OCI-LY7 (cell line): ENCODE measurements around the gene DEDD2. TPM values are rescaled to one million over a fixed set of nuclear protein-coding genes. Genes with fewer than 3 reads are reported as not detected.
"Not testable (repeated sequence)": the region's sequence is repeated elsewhere in the genome, so short reads cannot be mapped to it uniquely, and the experiment has no call there.

ENCODE experiments used
- BruUV-seq: library from RNA; stranded (reverse); fragments of 400-500 nt; replicated peaks from 2 replicates; lab custom pipeline; 2021; lab: Mats Ljungman, UMichigan
- CTCF ChIA-PET: fragments of 300-600 bp; sonication (Branson Sonifier 250); formaldehyde crosslinking; loops from one replicate; lab custom pipeline; 2022; ENCODE audit warnings: antibody characterized with exemption; ENCODE audit not compliant: unreplicated experiment; lab: Charles Lee
- POLR2A ChIA-PET: fragments of 300-600 bp; sonication (Branson Sonifier 250); formaldehyde crosslinking; loops from one replicate; lab custom pipeline; 2022; ENCODE audit warnings: antibody characterized with exemption; lab: Charles Lee
- DNase-seq: peaks from one replicate; pipeline ENCODE4 v3.0.0-alpha.2; 2015; ENCODE audit warnings: low spot score
- H2AFZ ChIP-seq: fragments of 200-600 bp; sonication (generic), shearing (Covaris generic); 2 replicates; pipeline ENCODE4 v1.6.1; 2014; ENCODE audit warnings: mild to moderate bottlenecking, antibody characterized with exemption, low read length, moderate library complexity
- H3K27ac ChIP-seq: fragments of 200-600 bp; sonication (generic); 2 replicates; pipeline ENCODE4 v1.5.1; 2014; ENCODE audit warnings: mixed run types, low read depth, mild to moderate bottlenecking, moderate library complexity, low read length, inconsistent platforms; ENCODE audit not compliant: poor library complexity, severe bottlenecking
- H3K36me3 ChIP-seq: fragments of 200-600 bp; sonication (generic); 2 replicates; pipeline ENCODE4 v1.6.1; 2014; ENCODE audit warnings: mild to moderate bottlenecking, antibody characterized with exemption, low read length, moderate library complexity, mixed read lengths; ENCODE audit not compliant: insufficient read depth
- H3K4me1 ChIP-seq: fragments of 200-600 bp; sonication (generic); 2 replicates; pipeline ENCODE4 v1.5.1; 2014; ENCODE audit warnings: mild to moderate bottlenecking, low read length; ENCODE audit not compliant: insufficient read depth, poor library complexity, severe bottlenecking
- H3K4me2 ChIP-seq: fragments of 200-600 bp; sonication (generic); 2 replicates; pipeline ENCODE4 v1.6.1; 2014; ENCODE audit warnings: mild to moderate bottlenecking, low read length
- H3K4me3 ChIP-seq: fragments of 200-600 bp; sonication (generic); 2 replicates; pipeline ENCODE4 v1.5.1; 2014; ENCODE audit warnings: mild to moderate bottlenecking, low read depth, low read length; ENCODE audit not compliant: poor library complexity, severe bottlenecking
- H3K79me2 ChIP-seq: fragments of 200-600 bp; sonication (generic); 2 replicates; pipeline ENCODE4 v1.6.1; 2016; ENCODE audit warnings: low read depth, mild to moderate bottlenecking, low read length, moderate library complexity, mixed read lengths; ENCODE audit not compliant: insufficient read depth
- H3K9me2 ChIP-seq: fragments of 200-600 bp; sonication (generic); 2 replicates; pipeline ENCODE4 v1.6.1; 2016; ENCODE audit warnings: mild to moderate bottlenecking, low read length, mixed read lengths; ENCODE audit not compliant: insufficient read depth
- H3K9me3 ChIP-seq: fragments of 200-600 bp; sonication (generic); 2 replicates; pipeline ENCODE4 v1.6.1; 2014; ENCODE audit warnings: mild to moderate bottlenecking, mixed run types, low read length, mixed read lengths
- H4K20me1 ChIP-seq: fragments of 200-600 bp; sonication (generic); 2 replicates; pipeline ENCODE4 v1.6.1; 2014; ENCODE audit warnings: mild to moderate bottlenecking, antibody characterized with exemption, low read length, moderate library complexity, mixed read lengths; ENCODE audit not compliant: insufficient read depth
- CTCF ChIP-seq: fragments of 200-600 bp; sonication (generic); conservative IDR thresholded peaks from 2 replicates; pipeline ENCODE4 v1.5.1; 2014; ENCODE audit warnings: mild to moderate bottlenecking, antibody characterized with exemption, low read length, moderate library complexity, mixed read lengths
- EZH2phosphoT487 ChIP-seq: fragments of 200-600 bp; sonication (generic); IDR thresholded peaks from 2 replicates; pipeline ENCODE4 v1.6.1; 2018; ENCODE audit warnings: low read depth, borderline replicate concordance, mild to moderate bottlenecking, mixed run types, antibody characterized with exemption, low read length, moderate library complexity, mixed read lengths
- intact Hi-C: fragments of 100-400 bp; cut with micrococcal nuclease; formaldehyde crosslinking; loops from one replicate; pipeline ENCODE4 v1.10.0; 2022; ENCODE audit not compliant: unreplicated experiment
- total RNA-seq, 2 experiments: library from RNA; depleted of rRNA in 1 of 2; stranded (reverse); fragments of >200 nt in 1 of 2; shearing (Covaris generic) in 1 of 2; gene quantifications; 2 replicates each; pipeline ENCODE4 v1.2.3, GENCODE V29; 2014 to 2022

DEDD2 gene
- total RNA-seq, 2 experiments from 2014 or later: 15.5 to 41.9 TPM

GRCh38 chr19:42261763-42262162 is 44.3 kb upstream of the DEDD2 start:
- no peaks in the 10 kb centered on the region for H3K4me1 ChIP-seq
- H3K4me3 ChIP-seq: no peak overlapping the region
- no peak overlapping the region for H3K4me2 ChIP-seq
- CTCF ChIA-PET: no interaction called here
- intact Hi-C loops: no loop called here
- no peak for DNase-seq
- H2AFZ ChIP-seq: no peak overlapping the region
- no peaks in the 10 kb centered on the region for H4K20me1 ChIP-seq
- no peaks in the 10 kb centered on the region for H3K9me3 ChIP-seq
- H3K9me2 ChIP-seq: no peaks in the 10 kb centered on the region
- no peaks in the 10 kb centered on the region for H3K36me3 ChIP-seq
- no peaks in the 10 kb centered on the region for H3K79me2 ChIP-seq
- TF ChIP-seq CTCF (no peak), EZH2phosphoT487 (no peak)
- BruUV-seq: no TSS peak
- POLR2A ChIA-PET: no interaction called here
- H3K27ac ChIP-seq: no peak overlapping the region

GRCh38 chr19:42257842-42258241 is 40.4 kb upstream of the DEDD2 start:
- H3K4me1 ChIP-seq, H2AFZ ChIP-seq, H3K9me2 ChIP-seq, H3K4me2 ChIP-seq, H3K4me3 ChIP-seq, BruUV-seq, H3K27ac ChIP-seq, DNase-seq, H3K36me3 ChIP-seq, intact Hi-C loops, H3K9me3 ChIP-seq, H4K20me1 ChIP-seq, CTCF ChIA-PET: not testable (repeated sequence)
- H3K79me2 ChIP-seq: peaks cover 16% of the 10 kb centered on the region; the same call in 1 of the 2 replicates
- POLR2A ChIA-PET: interaction anchor here (0.6 to 0.7 kb wide), 3 partner anchors 13 to 526 kb away, joined by 3 to 4 read pairs (median 3); no protein-coding TSS in a partner anchor

GRCh38 chr19:42255766-42256745 is 38.6 kb upstream of the DEDD2 start:
- Histone ChIP-seq H3K27ac (no peak overlapping the region), H3K4me3 (peak overlapping the region; percentile 99), H3K36me3 (no peaks in the 10 kb centered on the region), H2AFZ (peak overlapping the region; percentile 58; the same call in 1 of the 2 replicates), H3K9me3 (no peaks in the 10 kb centered on the region), H3K79me2 (peaks cover 28% of the 10 kb centered on the region; the same call in 1 of the 2 replicates), H3K9me2 (no peaks in the 10 kb centered on the region), H3K4me2 (peak overlapping the region; percentile 96), H4K20me1 (no peaks in the 10 kb centered on the region; the same call in 1 of the 2 replicates), H3K4me1 (peaks cover 25% of the 10 kb centered on the region)
- POLR2A ChIA-PET: interaction anchor here (1.4 kb wide), 1 partner anchor 24 kb away, joined by 3 read pairs; no protein-coding TSS in a partner anchor
- TF ChIP-seq CTCF: no peak
- TF ChIP-seq EZH2phosphoT487: no peak
- intact Hi-C loops: no loop called here
- CTCF ChIA-PET: no interaction called here
- no TSS peak for BruUV-seq
- DNase-seq: no peak
